MM.1S (cell line): ENCODE results near the gene EPHB1.

ENCODE experiments used
- DNase-seq: peaks from one replicate; pipeline ENCODE4 v3.0.0-alpha.2; 2015
- H2AFZ ChIP-seq: fragments of 300-600 bp; sonication (generic); 2 replicates; pipeline ENCODE4 v1.6.0; 2016; ENCODE audit warnings: antibody characterized with exemption, low read length
- H3F3A ChIP-seq: fragments of 300-600 bp; sonication (generic); 2 replicates; pipeline ENCODE4 v1.6.1; 2016; ENCODE audit warnings: mild to moderate bottlenecking, antibody characterized with exemption, low read length, moderate library complexity, mixed read lengths; ENCODE audit not compliant: insufficient read depth
- H3K27ac ChIP-seq: fragments of 300-600 bp; sonication (generic); 2 replicates; pipeline ENCODE4 v1.5.1; 2016; ENCODE audit warnings: mild to moderate bottlenecking, low read length
- H3K27me3 ChIP-seq: fragments of 300-600 bp; sonication (generic); replicated peaks from 2 replicates; pipeline ENCODE4 v1.6.0; 2016; ENCODE audit warnings: low read length; ENCODE audit not compliant: insufficient read depth
- H3K36me3 ChIP-seq: fragments of 300-600 bp; sonication (generic); replicated peaks from 2 replicates; pipeline ENCODE4 v1.6.1; 2016; ENCODE audit warnings: mild to moderate bottlenecking, low read length, mixed read lengths; ENCODE audit not compliant: insufficient read depth
- H3K4me1 ChIP-seq: fragments of 300-600 bp; sonication (generic); 2 replicates; pipeline ENCODE4 v1.6.1; 2016; ENCODE audit warnings: low read length, mixed read lengths
- H3K4me2 ChIP-seq: fragments of 300-600 bp; sonication (generic); 2 replicates; pipeline ENCODE4 v1.6.0; 2016; ENCODE audit warnings: low read depth, low read length
- H3K4me3 ChIP-seq: fragments of 300-600 bp; sonication (generic); 2 replicates; pipeline ENCODE4 v1.5.1; 2016; ENCODE audit warnings: low read length, mixed read lengths
- H3K79me2 ChIP-seq: fragments of 300-600 bp; sonication (generic); 2 replicates; pipeline ENCODE4 v1.6.1; 2016; ENCODE audit warnings: mixed run types, low read length, mixed read lengths
- H3K9ac ChIP-seq: fragments of 300-600 bp; sonication (generic); 2 replicates; pipeline ENCODE4 v1.6.1; 2016; ENCODE audit warnings: low read length, mixed read lengths
- H3K9me2 ChIP-seq: fragments of 300-600 bp; sonication (generic); replicated peaks from 2 replicates; pipeline ENCODE4 v1.6.1; 2016; ENCODE audit warnings: mild to moderate bottlenecking, low read length, mixed read lengths; ENCODE audit not compliant: insufficient read depth
- H3K9me3 ChIP-seq: fragments of 300-600 bp; sonication (generic); replicated peaks from 2 replicates; pipeline ENCODE4 v1.6.1; 2016; ENCODE audit warnings: mild to moderate bottlenecking, low read length, mixed read lengths; ENCODE audit not compliant: insufficient read depth
- H4K20me1 ChIP-seq: fragments of 300-600 bp; sonication (generic); 2 replicates; pipeline ENCODE4 v1.6.1; 2016; ENCODE audit warnings: mild to moderate bottlenecking, low read length, moderate library complexity, mixed read lengths; ENCODE audit not compliant: insufficient read depth
- CTCF ChIP-seq: fragments of 300-600 bp; sonication (generic); IDR thresholded peaks from 2 replicates; pipeline ENCODE4 v1.5.1; 2016; ENCODE audit warnings: antibody characterized with exemption, low read length, mixed read lengths
- EZH2 ChIP-seq: fragments of 300-600 bp; sonication (generic); optimal IDR thresholded peaks from 2 replicates; pipeline ENCODE3; 2017; ENCODE audit warnings: low read depth, mild to moderate bottlenecking, antibody characterized with exemption, low read length, mixed read lengths
- EZH2phosphoT487 ChIP-seq: fragments of 300-600 bp; sonication (generic); IDR thresholded peaks from 2 replicates; pipeline ENCODE4 v1.6.1; 2018; ENCODE audit warnings: antibody characterized with exemption, low read length

Gene EPHB1

DNA sequence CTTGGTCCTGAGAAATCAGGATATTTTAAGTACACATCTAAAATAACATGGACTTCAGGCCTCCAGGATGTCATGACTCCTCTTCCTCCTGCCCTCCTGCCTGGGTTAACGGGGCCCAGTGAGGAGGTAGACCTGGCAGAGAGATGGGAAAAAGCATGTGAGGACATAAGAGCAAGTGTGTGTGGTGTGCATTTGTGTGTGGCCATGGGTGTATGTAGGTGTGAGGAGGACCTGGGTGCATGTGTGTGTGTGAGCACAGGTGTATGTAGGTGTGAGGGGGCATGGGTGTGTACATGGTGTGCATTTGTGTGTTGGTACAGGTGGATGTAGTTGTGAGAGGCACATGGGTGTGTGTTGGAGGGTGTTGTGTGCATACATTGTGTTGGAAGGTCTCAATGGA lies 105.4 kb downstream of the EPHB1 start:
- TF ChIP-seq CTCF (no peak), EZH2 (no peak), EZH2phosphoT487 (no peak)
- DNase-seq: no peak
- H3K79me2 ChIP-seq: no peaks in the 10 kb centered on the region
- no peaks in the 10 kb centered on the region for H3K27me3 ChIP-seq
- no peaks in the 10 kb centered on the region for H3F3A ChIP-seq
- no peaks in the 10 kb centered on the region for H4K20me1 ChIP-seq
- no peak overlapping the region for H3K27ac ChIP-seq
- no peak overlapping the region for H3K4me2 ChIP-seq
- no peaks in the 10 kb centered on the region for H3K9me3 ChIP-seq
- H2AFZ ChIP-seq: no peak overlapping the region
- no peaks in the 10 kb centered on the region for H3K36me3 ChIP-seq
- H3K9me2 ChIP-seq: no peaks in the 10 kb centered on the region
- H3K9ac ChIP-seq: no peak overlapping the region
- H3K4me1 ChIP-seq: no peaks in the 10 kb centered on the region
- H3K4me3 ChIP-seq: no peak overlapping the region

- no peaks in the 10 kb centered on the region for H3K9me2 ChIP-seq
These were observed 106.4 kb downstream of the EPHB1 start for GRCh38 chr3:134901461-134901860.

GRCh38 chr3:134903837-134904236 lies 108.8 kb downstream of the EPHB1 start:
- Histone ChIP-seq H4K20me1 (no peaks in the 10 kb centered on the region), H3K9me3 (no peaks in the 10 kb centered on the region), H3K4me1 (no peaks in the 10 kb centered on the region), H3K79me2 (no peaks in the 10 kb centered on the region), H2AFZ (no peak overlapping the region), H3K4me2 (no peak overlapping the region), H3F3A (no peaks in the 10 kb centered on the region), H3K4me3 (no peak overlapping the region), H3K36me3 (no peaks in the 10 kb centered on the region), H3K27ac (no peak overlapping the region), H3K27me3 (no peaks in the 10 kb centered on the region), H3K9me2 (no peaks in the 10 kb centered on the region), H3K9ac (no peak overlapping the region)
- TF ChIP-seq EZH2 (no peak), CTCF (no peak), EZH2phosphoT487 (no peak)
- no peak for DNase-seq

More at GRCh38 chr3:134901461-134901860, 106.4 kb downstream of the EPHB1 start:
- Histone ChIP-seq H2AFZ (no peak overlapping the region), H3K9me3 (no peaks in the 10 kb centered on the region), H3K4me3 (no peak overlapping the region), H4K20me1 (no peaks in the 10 kb centered on the region), H3K79me2 (no peaks in the 10 kb centered on the region), H3F3A (no peaks in the 10 kb centered on the region), H3K27me3 (no peaks in the 10 kb centered on the region), H3K27ac (no peak overlapping the region), H3K36me3 (no peaks in the 10 kb centered on the region), H3K4me1 (no peaks in the 10 kb centered on the region), H3K9ac (no peak overlapping the region), H3K4me2 (no peak overlapping the region)
- TF ChIP-seq EZH2phosphoT487 (no peak), CTCF (no peak), EZH2 (no peak)
- DNase-seq: no peak
